GM18498 (cell line): ENCODE measurements around the gene CLMN.
"Not testable (repeated sequence)": the region's sequence is repeated elsewhere in the genome, so short reads cannot be mapped to it uniquely, and the experiment has no call there.

ENCODE experiments used
- ATAC-seq: cut with Tn5 transposase; IDR thresholded peaks from one replicate; pipeline ENCODE4 v1.9.1; 2021; ENCODE audit warnings: mild to moderate bottlenecking, moderate library complexity; ENCODE audit not compliant: unreplicated experiment

Gene CLMN

GRCh38 chr14:95142208-95142607 is 177.5 kb downstream of the CLMN start:
- ATAC-seq, result no peak

GRCh38 chr14:95141684-95142083 is 178.0 kb downstream of the CLMN start:
- ATAC-seq, result no peak

DNA sequence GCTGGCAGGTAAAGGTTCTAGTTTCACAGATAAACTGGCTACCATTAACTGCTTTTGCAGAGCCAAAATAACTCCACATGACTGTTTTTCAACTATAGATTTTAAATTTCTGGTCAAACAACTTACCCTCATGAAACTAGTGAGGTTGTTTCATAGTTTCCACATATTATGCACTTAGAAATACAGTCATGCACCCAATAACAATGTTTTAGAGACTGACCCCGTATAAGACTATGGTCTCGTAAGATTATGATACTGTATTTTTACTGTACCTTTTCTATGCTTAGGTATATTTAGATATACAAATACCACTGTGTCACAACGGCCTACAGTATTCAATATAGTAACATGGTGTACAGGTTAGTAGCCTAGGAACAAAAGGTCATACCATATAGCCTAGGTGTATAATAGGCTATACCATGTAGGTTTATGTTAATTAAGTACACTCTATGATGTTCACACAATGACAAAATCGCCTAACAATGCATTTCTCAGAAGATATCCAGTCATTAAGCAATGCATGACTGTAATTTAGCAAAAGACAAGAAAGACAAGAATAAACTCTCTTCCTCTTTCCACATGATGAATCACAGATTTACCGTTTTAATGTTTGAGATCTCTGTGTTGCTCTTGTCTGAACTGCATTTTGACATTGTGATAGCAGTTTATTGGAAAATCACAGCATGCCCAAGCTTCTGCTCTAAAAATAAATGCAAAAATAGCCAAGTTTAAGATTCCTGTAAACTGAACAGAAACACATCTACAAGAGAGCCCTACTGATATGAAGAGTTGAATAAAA is 179.4 kb downstream of the CLMN start:
- no peak for ATAC-seq

DNA sequence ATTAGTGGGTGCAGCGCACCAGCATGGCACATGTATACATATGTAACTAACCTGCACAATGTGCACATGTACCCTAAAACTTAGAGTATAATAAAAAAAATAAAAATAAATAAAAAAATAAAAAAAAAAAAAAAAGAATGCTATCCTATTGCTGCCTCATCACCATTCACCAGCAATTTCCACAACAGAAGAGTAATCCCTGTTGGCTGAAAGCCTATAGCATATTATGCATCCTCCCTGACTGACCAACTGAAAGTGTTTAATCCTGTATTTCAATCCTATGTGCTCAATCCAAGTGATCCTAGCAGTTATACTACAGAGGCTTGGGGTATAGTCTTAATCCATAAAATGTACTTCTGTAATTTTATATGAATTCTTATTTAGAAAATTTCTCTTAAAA is 180.8 kb downstream of the CLMN start:
- ATAC-seq, result no peak

DNA sequence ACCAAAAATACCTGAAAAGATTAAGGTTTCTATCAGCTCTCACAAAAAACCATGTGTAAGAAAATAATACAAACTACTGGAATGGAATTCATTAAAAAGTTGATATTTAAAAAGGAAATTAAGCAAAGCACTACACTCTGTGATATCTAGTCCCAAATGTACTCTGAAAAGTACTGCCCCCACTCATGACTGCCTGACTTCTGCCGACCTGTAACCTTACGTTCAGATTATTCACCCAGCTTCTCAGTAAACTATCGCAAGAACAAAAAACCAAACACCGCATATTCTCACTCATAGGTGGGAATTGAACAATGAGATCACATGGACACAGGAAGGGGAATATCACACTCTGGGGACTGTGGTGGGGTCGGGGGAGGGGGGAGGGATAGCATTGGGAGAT is 181.3 kb downstream of the CLMN start:
- ATAC-seq, result not testable (repeated sequence)

DNA sequence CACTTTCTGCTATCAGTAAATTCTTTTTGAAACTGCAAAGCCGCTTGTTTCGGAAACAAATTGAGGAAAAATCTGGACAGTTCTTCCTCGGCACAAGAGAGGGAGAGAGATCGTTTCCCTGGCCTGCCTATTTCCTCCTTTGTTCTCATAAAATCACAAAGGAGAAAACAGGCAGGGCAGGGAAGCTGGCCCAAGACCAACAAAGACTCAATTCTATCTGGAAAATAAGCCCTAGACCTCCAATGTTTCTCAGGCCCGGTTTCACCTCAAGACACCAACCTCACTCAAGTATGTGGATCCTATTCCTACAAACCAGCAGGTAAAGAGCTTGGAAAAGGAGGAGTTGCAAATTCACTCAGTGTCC is 181.9 kb downstream of the CLMN start:
- no peak for ATAC-seq

DNA sequence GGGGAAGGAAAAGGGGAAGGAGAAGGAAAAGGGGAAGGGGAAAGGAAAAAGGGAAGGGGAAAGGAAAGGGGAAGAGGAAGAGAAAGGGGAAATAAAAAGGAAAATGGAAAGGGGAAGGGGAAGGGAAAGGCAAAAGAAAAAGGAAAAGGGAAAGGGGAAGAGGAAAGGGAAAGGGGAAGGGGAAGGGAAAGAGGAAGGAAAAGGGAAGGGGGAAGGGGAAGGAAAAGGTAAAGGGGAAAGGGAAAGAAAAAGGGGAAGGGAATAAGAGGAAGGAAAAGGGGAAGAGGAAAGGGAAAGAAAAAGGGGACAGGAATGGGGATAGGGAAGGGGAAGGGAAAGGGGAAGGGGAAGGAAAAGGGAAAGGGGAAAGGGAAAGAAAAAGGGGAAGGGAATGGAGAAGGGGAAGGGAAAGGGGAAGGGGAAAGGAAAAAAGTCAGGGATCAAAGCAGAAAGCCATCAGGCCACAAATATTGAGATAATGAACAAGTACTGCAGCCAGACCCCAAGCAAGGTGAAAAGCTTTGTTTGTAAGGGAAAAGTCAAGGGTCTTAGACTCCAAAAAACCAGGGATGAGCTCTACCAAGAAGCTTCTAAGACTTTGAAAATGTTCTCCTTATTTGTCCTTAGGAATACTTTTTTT is 182.4 kb downstream of the CLMN start:
- no peak for ATAC-seq

DNA sequence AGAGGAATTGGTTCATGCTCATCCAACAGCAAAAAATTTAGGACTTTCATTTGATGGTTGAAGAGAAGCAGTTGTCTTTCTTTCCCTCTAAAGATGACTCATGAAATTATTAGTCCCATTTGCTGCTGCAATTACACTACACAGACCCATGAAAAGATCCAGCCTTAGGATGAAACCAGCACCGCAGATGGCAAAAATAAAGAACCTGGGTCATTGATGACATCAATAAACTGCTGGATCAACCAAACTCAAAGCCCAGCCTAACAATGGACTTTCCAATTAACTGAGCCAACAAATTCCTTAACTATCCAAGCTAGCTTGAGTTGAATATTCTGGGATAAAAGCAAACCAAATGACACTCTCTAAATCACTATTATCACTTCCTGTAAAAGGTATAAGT is 183.1 kb downstream of the CLMN start:
- no peak for ATAC-seq

GRCh38 chr14:95134304-95134933 is 185.3 kb downstream of the CLMN start:
- ATAC-seq, result no peak

DNA sequence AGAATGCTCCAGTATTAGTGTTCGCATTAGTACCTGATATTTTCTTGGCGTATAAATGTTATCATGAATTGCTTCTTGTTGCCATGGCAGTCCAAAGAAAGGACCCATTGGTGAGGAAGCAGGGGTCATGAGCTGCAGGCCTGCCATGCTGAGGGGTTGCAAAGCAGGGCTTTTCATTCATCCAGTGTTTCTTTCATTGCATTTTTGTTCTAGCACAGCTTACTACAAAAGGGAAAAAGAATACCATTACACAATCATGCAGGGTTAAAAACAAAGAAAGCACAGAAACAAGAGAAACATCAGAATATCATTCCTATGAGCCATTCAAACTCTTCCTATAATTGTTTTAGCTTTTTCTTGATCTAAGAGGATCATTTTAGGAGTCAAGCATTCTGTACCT is 186.4 kb downstream of the CLMN start:
- no peak for ATAC-seq

- no peak for ATAC-seq
These were observed 186.9 kb downstream of the CLMN start for GRCh38 chr14:95132760-95133159.
